Globus pallidus (tissue), 1 donor: ENCODE measurements around the gene RPE65.
"Not testable (repeated sequence)": the region's sequence is repeated elsewhere in the genome, so short reads cannot be mapped to it uniquely, and the experiment has no call there.

Experiments used
- DNase-seq: peaks from one replicate; pipeline ENCODE4 v3.0.0-alpha.2; 2015; ENCODE audit warnings: low spot score

Gene RPE65

DNA sequence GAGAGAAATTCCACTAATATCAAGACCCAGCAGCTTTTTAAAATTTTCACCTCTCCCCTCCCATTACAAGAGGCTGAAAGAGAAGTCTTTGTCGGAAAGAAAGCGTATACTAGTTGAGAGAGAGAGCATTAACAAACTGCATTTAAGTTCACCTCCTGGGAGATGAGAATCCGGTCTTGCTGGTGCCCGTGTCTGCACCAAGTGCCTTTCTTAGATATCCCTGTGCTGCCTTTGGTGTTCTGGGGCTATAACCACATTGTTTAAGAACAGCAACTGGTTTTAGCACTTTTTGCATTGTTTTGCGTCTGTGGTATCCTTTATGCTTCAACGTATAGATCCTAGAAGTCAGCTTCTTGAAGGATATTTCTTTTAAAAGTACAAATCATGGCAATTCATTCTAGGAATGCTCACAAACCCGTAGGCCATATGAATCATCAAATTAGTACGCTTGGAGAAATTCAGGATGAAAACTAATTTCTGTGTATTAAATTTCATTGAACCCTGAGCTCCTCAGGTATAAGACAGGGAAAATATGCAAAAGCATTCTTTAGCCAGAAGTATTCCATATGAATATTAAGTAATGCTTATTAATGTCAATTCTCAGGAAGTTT, 3.4 kb upstream of the RPE65 start:
- no peak for DNase-seq

DNA sequence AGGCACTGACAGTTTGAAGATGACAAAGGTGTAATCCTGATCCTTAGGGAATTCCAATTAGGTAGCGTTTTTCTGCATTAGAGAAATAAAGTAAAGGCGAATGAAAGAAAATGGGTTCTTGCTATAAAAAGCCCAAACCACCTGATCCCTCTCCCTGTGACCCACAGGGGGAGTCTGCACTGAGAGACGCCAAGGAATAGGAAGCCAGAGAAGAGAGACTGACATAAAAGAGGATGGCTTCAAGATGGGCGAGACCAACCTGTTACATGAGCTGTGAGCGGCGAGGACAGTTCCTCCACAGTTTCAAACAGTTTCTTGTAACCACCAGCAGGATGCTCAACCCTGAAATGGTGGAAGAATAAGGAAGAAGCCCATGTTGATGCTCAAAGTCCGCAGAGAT, 1.4 kb downstream of the RPE65 start:
- no peak for DNase-seq

DNA sequence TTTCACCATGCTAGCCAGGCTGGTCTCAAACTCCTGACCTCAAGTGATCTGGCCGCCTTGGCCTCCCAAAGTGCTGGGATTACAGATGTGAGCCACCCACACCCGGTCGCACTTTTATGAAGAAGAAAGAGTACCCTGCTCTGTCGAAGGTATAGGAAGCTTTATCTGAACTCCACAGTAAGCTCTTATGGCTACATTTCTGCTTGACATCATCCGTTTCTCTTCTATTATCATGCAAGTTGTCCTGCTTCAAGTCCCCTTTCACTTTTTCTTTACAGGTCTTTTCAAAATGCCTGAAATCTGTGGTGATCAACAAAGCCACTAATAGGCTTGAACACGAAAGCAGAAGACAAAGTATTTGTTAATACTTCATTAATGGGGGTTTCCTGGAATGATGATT, 4.0 kb downstream of the RPE65 start:
- no peak for DNase-seq

DNA sequence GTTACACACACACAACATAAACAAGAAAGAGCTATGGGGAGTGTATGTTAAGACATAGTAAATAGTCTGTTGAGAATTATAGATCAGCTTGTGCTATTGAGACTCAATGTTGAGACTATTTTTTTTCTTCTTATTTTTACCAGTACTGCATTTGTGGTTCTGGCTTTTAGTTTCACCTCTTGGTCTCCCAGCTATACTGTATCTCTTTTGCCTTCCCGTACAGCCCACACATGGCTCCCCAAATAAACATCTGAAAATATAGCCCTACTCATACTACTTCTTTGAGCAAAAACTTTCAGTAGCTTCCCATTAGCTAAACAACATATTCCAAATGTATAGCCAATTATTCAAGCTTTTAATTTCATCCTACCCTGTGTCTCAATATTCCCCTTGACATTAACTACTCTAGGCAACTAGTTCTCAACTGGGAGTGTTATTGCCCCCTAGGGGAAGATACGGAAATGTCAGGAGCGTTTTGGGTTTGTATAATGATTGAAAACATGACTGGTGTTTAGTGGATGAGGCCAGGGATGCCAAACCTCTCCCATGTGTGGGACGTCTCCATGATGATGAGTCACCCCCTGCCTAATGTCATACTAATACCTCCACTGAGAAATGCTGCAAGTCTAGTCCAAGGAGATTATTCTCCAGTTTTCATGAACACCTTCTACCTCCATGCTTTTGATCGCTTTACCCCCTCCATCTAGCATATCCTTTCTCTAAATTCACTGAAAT, 6.8 kb downstream of the RPE65 start:
- peak; percentile 16 for DNase-seq

DNA sequence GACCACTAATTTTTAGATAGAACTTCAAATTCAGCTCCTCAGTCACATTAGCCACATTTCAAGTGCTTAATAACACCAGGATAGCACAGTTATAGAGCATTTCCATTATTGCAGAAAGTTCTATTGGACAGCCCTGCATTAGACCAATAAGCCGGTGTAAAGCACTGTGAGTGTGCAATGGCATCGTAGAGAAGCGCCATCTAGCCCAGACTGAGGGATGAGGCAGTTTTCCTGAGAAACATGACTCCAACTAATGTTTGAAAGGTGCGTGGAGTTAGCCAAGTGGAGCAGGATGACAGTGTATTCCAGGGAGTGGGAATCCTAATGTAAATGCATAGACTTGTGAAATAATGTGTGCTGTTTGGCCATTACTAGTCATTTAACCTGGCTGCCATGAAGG, 7.7 kb downstream of the RPE65 start:
- no peak for DNase-seq

DNA sequence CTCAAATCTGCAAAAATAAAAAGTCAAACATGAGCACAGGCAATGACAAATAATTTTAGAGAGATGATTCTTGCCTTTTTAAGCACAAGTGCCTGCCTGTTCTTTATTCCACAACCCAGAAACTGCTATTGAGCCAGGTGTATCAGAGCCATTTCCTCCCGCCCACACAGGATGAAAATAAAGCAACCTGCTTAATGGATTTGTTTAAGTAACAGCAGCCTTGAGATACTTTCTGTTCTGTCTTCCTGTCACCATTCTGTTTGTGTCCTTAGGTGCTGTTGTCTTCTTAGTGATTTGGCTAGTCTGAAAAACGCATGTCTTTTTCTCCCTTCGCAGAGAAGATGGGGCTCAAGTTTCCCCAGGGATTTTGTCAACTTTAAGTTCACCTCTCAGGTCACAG, 11.4 kb downstream of the RPE65 start:
- no peak for DNase-seq

DNA sequence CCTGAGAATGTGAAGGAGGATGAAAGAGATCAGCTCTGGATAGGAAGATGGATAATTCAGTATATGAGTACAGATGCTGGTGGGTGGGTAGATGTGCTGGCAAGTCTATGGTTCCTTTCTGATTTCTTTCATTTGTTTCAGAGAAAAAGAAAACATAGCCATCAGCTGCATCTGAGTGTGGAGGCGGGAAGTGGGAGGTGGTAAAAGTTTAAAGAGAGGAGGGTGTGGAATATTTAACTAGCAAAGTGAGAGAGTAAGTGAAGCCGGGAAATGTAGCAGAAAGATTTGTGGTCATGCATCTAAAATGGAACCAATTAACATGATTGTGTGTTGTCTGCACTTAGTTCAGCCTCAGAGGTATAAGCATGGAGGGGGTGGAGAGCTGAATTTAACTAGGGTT, 16.4 kb downstream of the RPE65 start:
- DNase-seq = no peak

DNA sequence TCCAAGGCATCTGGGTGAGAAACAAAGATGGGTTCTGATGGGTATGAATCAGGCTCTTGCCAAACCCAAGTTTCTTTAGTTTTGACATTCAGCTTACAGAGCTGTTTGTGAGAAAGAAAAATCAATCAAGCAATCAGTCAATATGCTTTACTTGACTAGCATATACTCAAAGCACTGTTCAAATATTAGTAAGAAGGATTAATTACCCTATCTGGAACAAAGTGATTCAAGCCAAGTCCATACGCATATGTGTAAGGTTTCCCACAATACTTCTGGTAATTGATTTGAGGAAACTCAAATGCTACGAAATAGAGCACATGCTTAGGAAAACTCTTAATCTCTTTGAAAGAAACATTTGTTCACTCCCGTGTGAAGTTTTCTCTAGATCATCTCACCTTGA, 18.7 kb downstream of the RPE65 start:
- DNase-seq = no peak

DNA sequence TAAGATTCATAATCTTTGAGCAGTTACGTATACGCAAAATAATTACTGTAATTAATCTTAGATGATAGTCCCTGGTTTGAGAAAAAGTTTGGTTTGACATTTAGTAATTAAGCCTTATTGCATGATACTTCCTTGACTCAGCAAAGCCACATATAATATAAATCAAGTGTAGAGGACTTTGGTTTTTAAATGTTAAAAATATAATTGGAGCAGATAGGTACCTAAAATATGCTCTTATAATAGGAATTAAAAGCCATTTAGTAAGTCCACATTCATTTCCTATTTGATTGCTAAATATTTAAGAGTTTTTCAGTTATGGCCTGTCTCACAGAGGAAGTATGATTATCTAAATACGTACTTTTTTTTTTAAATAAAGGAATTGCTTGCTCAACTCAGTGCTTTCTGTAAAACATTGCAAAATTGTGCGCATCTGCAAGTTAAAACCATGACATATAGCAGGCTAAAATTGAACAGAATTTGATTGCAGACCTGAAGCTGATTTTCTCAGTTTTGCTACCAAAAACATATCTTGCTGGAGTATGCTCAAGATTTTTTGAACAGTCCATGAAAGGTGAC, 20.4 kb downstream of the RPE65 start:
- no peak for DNase-seq

DNA sequence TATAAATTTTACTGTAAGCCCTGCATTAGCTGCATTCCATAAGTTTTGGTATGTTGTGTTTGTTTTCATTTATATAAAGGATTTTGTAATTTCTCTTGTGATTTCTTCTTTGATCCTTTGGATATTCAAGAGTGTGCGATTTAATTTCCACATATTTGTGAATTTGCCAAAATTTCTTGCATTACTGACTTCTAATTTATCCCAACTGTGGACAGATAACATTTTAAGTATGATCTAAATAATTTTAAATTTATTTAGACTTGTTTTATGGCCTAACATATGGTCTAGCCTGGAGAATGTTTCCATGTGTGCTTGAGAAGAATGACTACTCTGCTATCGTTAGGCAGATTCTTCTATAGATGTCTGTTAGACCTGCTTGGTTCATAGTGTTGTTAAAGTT, 23.2 kb downstream of the RPE65 start:
- no peak for DNase-seq

DNA sequence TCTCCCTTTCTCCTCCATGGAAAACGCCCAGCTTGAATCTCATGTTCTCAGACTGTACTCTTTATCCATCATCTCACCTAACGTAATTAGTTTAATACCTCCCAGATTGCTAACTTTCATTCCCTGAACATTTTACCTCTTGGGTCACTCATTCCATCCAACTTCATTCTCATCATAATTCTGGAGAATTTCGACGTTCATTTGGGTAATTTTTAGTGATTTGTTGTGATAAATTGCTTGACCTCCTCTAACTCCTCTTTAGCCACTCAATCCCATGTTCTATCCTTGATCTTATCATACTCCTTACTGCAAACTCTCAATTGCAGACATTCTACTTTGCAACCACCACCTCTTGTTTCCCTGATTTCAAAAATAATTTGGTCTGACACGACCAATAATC, 28.4 kb downstream of the RPE65 start:
- DNase-seq = no peak

DNA sequence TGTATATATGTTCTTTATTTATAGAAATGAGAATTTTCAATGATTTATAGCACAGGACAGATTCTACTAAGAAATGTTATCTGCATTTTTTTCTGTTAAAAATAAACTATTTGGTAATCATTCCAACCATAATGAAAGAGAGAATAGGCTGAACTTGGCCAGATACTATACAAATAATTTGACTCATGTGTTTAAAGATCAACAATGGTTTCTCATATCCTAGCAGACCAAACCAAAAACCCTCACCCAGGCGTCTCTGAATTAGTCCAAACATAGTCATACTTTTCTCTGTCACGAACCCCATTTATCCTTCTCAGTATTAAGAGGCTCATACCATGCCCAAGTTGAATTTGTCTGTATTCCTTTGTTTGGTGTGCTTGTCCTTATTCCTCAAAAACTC, 40.3 kb downstream of the RPE65 start:
- no peak for DNase-seq

DNA sequence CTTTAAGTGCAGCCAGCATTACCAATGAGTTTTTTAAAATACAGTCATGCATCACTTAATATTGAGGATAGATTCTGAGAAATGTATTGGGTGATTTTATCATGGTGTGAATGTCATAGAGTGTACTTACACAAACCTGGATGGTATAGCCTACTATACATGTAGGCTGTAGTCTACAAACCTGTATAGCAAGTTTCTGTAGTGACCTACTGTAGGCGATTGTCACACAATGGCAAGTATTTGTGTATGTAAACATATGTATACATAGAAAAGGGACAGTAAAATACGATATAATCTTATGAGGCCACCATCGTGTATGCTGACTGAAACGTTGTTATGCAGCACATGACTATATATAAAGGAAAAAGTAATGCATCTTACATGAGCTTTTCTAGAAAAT, 48.2 kb downstream of the RPE65 start:
- no peak for DNase-seq

DNA sequence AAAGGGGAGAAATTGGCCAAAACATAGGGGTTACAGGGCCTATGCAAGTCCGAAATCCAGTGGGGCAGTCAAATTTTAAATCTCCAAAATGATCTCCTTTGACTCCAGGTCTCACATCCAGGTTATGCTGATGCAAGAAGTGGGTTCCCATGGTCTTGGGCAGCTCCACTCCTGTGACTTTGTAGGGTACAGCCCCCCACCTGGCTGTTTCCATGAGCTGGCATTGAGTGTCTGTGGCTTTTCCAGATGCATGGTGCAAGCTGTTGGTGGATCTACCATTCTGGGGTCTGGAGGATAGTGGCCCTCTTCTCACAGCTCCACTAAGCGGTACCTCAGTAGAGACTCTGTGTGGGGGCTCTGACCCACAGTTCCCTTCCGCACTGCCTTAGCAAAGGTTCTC, 54.2 kb downstream of the RPE65 start:
- not testable (repeated sequence) for DNase-seq

DNA sequence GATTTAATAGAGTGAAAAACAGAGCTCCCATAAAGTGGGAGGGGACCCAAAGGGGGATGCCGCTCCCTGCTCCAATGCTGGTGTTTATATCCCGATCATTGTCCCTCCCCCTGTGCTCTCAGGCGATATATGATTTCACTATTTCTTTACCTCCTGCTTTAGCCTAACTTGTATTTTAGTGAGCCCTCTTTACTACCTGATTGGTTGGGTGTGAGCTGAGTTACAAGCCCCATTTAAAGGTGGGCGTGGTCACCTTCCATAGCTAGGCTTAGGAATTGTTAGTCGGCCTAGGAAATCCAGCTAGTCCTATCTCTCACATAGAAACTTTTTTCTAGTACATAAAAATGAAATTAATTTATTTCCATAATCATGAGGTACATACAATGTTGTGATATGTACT, 57.3 kb downstream of the RPE65 start:
- not testable (repeated sequence) for DNase-seq

DNA sequence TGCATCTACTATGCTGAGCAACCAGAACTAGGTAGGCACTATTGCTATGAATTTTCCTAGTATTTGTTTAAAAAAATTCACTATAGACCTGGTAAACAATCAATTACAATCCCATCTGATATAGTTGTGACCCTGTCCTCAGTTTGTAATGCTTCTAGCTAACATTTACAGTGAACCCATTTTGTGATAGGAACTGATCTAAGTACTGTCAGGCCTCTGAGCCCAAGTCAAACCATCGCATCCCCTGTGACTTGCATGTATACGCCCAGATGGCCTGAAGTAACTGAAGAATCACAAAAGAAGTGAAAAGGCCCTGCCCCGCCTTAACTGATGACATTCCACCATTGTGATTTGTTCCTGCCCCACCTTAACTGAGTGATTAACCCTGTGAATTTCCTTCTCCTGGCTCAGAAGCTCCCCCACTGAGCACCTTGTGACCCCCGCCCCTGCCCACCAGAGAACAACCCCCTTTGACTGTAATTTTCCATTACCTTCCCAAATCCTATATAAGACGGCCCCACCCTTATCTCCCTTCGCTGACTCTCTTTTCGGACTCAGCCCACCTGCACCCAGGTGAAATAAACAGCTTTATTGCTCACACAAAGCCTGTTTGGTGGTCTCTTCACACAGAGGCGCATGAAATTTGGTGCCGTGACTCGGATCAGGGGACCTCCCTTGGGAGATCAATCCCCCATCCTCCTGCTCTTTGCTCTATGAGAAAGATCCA, 63.8 kb downstream of the RPE65 start:
- DNase-seq = not testable (repeated sequence)

DNA sequence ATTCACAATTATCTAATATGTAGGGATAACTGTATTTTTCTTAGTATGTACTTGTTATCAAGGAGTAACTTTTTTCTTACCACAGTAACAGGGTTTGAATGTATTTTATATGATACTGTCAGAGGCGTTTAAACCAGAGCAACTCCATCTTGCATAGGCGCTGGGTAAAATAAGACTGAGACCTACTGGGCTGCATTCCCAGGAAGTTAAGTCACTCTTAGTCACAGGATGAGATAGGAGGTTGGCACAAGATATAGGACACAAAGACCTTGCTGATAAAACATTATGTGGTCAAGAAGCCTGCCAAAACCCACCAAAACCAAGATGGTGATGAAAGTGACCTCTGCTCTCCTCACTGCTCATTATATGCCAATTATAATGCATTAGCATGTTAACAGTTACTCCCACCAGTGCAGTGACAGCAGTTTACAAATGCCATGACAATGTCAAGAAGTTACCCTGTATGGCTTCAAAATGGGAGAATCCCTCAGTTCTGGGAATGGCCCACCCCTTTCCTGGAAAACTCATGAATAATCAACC, 64.8 kb downstream of the RPE65 start:
- no peak for DNase-seq

DNA sequence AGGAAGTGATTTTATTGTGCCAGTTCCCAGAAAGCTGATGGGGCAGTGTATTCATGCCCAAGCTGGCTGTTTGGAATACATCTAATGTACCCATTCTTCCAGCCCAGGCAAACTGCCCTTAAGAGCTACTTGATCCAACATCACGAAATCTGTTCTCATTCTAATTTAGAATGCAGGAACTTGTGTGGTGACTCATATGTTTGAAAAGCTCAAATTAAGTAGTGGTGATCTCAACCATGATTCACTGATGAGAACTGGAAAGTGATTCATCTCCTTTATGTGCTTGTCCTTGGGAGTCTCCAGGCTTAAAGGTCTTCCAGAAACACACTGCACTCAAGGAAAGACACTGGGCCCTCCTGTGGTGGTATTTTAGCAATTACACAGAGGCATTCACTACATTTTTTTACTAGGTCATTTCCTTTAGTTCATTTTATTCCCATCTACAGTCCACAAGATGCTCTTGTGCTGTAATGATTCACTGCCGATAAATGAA, 65.4 kb downstream of the RPE65 start:
- DNase-seq = peak; percentile 38

DNA sequence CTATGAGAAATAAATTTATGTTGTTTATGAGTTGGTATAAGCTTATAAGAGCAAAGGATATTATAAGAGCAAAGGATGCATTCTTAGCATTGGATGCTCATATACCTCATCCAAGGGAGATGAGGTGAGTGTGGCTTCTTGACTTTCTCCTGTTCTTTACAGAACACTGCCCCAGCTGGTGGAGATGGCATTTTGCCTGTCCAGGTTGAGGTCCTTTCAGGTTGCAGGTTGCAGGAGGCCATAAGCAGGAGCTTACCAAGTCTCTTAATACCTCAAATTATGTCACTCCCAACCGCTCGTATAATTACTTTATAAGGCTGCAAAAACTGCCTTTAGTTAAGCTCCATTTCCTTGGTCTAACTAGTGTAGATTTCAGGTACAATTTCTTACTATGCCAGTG, 66.7 kb downstream of the RPE65 start:
- no peak for DNase-seq

DNA sequence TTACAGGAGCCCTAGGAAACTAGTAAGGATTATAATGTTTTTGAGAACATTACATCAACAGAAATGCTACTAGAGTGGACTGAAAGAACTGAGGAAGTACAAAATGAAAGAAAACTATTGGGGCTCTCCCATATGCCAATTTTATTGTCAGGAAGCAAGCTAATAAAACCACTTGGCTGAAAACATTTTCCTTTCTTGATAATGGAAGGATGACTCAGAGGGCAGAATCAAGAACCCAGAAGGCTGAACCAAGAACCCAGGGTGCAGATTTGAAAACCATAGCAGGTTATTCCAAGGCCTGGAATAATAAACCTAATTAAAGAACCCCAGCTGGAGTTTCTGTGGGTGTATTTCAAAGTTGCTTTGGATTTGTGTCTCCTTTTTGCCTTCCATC, 70.7 kb downstream of the RPE65 start:
- no peak for DNase-seq
